Activated B cell treated with CpG ODN at 0.5 μM for 24 hours (primary cell): ENCODE results near the gene SNRNP70. TPM values are rescaled to one million over a fixed set of nuclear protein-coding genes. Genes with fewer than 3 reads are reported as not detected.
A peak's percentile ranks its signal among the peaks of the same experiment; 100 is the strongest.

ENCODE experiments used
- ATAC-seq: fragments of 200-7000 bp; cut with Tn5 transposase; one replicate; pipeline ENCODE4 v1.10.0; 2021; ENCODE audit warnings: low read depth, mild to moderate bottlenecking, moderate library complexity
- CTCF ChIA-PET: fragments of 350-600 bp; sonication (Branson Sonifier 250); formaldehyde crosslinking; loops from one replicate; lab custom pipeline; 2021; ENCODE audit warnings: antibody characterized with exemption; lab: Charles Lee
- POLR2A ChIA-PET: fragments of 350-600 bp; sonication (Branson Sonifier 250); formaldehyde crosslinking; loops from one replicate; lab custom pipeline; 2021; ENCODE audit warnings: antibody characterized with exemption; lab: Charles Lee
- DNase-seq: peaks from one replicate; pipeline ENCODE4 v3.0.0; 2022
- H3K27ac Mint-ChIP-seq: one replicate; pipeline ENCODE4 v1.8.0; 2020; ENCODE audit warnings: mixed read lengths
- H3K27me3 Mint-ChIP-seq: one replicate; pipeline ENCODE4 v1.8.0; 2021; ENCODE audit warnings: mixed read lengths
- H3K36me3 Mint-ChIP-seq: one replicate; pipeline ENCODE4 v1.8.0; 2021; ENCODE audit warnings: low read depth, mixed read lengths
- H3K4me1 Mint-ChIP-seq: one replicate; pipeline ENCODE4 v1.8.0; 2021; ENCODE audit warnings: mixed read lengths
- H3K4me3 Mint-ChIP-seq: one replicate; pipeline ENCODE4 v1.8.0; 2020; ENCODE audit warnings: mild to moderate bottlenecking, mixed read lengths
- H3K9me3 Mint-ChIP-seq: one replicate; pipeline ENCODE4 v1.8.0; 2020; ENCODE audit warnings: mixed read lengths
- CTCF ChIP-seq: fragments of 200-600 bp; IDR thresholded peaks from one replicate; pipeline ENCODE4 v1.8.0; 2022; ENCODE audit warnings: antibody characterized with exemption, mild to moderate bottlenecking
- intact Hi-C: fragments of 100-400 bp; cut with micrococcal nuclease; formaldehyde crosslinking; loops from one replicate; pipeline ENCODE4 v1.15.1; 2024
- total RNA-seq: library from RNA; stranded (reverse); gene quantifications from 2 replicates; pipeline ENCODE4 v1.2.3, GENCODE V29; 2022

SNRNP70 gene
- total RNA-seq, 1 donor from 2014 or later, result 298 TPM

GRCh38 chr19:49150944-49151243, 65.6 kb downstream of the SNRNP70 start:
- POLR2A ChIA-PET, result interaction anchor here (0.5 to 1.3 kb wide), 5 partner anchors 19 to 637 kb away, joined by 3 to 6 read pairs (median 4); no protein-coding TSS in a partner anchor
- H3K36me3 Mint-ChIP-seq, result no peaks in the 10 kb centered on the region
- no peak overlapping the region for H3K27ac Mint-ChIP-seq
- CTCF ChIA-PET, result interaction anchor here (0.9 to 1.0 kb wide), 2 partner anchors 37 to 53 kb away, joined by 3 to 4 read pairs; partner anchors contain the start of gene LIN7B
- H3K4me3 Mint-ChIP-seq, result peak overlapping the region; percentile 32
- no peak for DNase-seq
- no peak for ATAC-seq
- intact Hi-C loops, result no loop called here
- no peak for TF ChIP-seq CTCF
- H3K9me3 Mint-ChIP-seq, result peaks cover 10% of the 10 kb centered on the region
- peaks cover 56% of the 10 kb centered on the region for H3K27me3 Mint-ChIP-seq
- peaks cover 34% of the 10 kb centered on the region for H3K4me1 Mint-ChIP-seq

GRCh38 chr19:49151267-49152118, 66.2 kb downstream of the SNRNP70 start:
- peak; percentile 25 for ATAC-seq

GRCh38 chr19:49152119-49152550, 66.9 kb downstream of the SNRNP70 start:
- TF ChIP-seq CTCF, result no peak
- POLR2A ChIA-PET, result no interaction called here
- intact Hi-C loops, result no loop called here
- Mint-ChIP-seq H3K4me1 (peaks cover 32% of the 10 kb centered on the region), H3K27ac (no peak overlapping the region), H3K4me3 (no peak overlapping the region), H3K27me3 (peaks cover 50% of the 10 kb centered on the region), H3K36me3 (no peaks in the 10 kb centered on the region), H3K9me3 (peaks cover 10% of the 10 kb centered on the region)
- CTCF ChIA-PET, result no interaction called here
- ATAC-seq (no peak), DNase-seq (no peak)

More at GRCh38 chr19:49151267-49152118, 66.2 kb downstream of the SNRNP70 start:
- Mint-ChIP-seq H3K36me3 (no peaks in the 10 kb centered on the region), H3K4me1 (peaks cover 32% of the 10 kb centered on the region), H3K9me3 (peaks cover 10% of the 10 kb centered on the region), H3K27ac (no peak overlapping the region), H3K4me3 (peak overlapping the region; percentile 32), H3K27me3 (peaks cover 55% of the 10 kb centered on the region)
- peak; percentile 40 for DNase-seq
- no peak for TF ChIP-seq CTCF
- ChIA-PET POLR2A (interaction anchor here (0.5 to 1.3 kb wide), 3 partner anchors 20 to 72 kb away, joined by 3 to 6 read pairs (median 4); no protein-coding TSS in a partner anchor), CTCF (interaction anchor here (0.9 to 1.0 kb wide), 2 partner anchors 37 to 54 kb away, joined by 3 to 4 read pairs; partner anchors contain the start of gene LIN7B)
- intact Hi-C loops, result no loop called here

- ATAC-seq (no peak), DNase-seq (no peak)
- Mint-ChIP-seq H3K4me1 (peaks cover 33% of the 10 kb centered on the region), H3K36me3 (no peaks in the 10 kb centered on the region), H3K27ac (no peak overlapping the region), H3K27me3 (peaks cover 48% of the 10 kb centered on the region), H3K9me3 (peaks cover 10% of the 10 kb centered on the region), H3K4me3 (no peak overlapping the region)
- no peak for TF ChIP-seq CTCF
- POLR2A ChIA-PET, result no interaction called here
- CTCF ChIA-PET, result no interaction called here
- intact Hi-C loops, result no loop called here
These were observed 68.0 kb downstream of the SNRNP70 start for GRCh38 chr19:49153167-49153809.

GRCh38 chr19:49154279-49154678, 69.0 kb downstream of the SNRNP70 start:
- Mint-ChIP-seq H3K4me3 (no peak overlapping the region), H3K36me3 (no peaks in the 10 kb centered on the region), H3K9me3 (peaks cover 10% of the 10 kb centered on the region), H3K27ac (no peak overlapping the region), H3K27me3 (peaks cover 43% of the 10 kb centered on the region), H3K4me1 (peaks cover 27% of the 10 kb centered on the region)
- CTCF ChIA-PET, result no interaction called here
- TF ChIP-seq CTCF, result no peak
- no peak for DNase-seq
- intact Hi-C loops, result no loop called here
- POLR2A ChIA-PET, result no interaction called here
- ATAC-seq, result no peak
